OCI-LY1 (cell line): ENCODE measurements around the gene DOK6.
"Not testable (repeated sequence)": the region's sequence is repeated elsewhere in the genome, so short reads cannot be mapped to it uniquely, and the experiment has no call there.

Experiments used
- H2AFZ ChIP-seq: fragments of 200-600 bp; sonication (generic), shearing (Covaris generic); 2 replicates; pipeline ENCODE4 v1.6.0; 2014; ENCODE audit warnings: antibody characterized with exemption, mild to moderate bottlenecking, low read length
- H3F3A ChIP-seq: fragments of 200-600 bp; sonication (generic), shearing (Covaris generic); 2 replicates; pipeline ENCODE4 v1.6.0; 2014; ENCODE audit warnings: mild to moderate bottlenecking, antibody characterized with exemption, low read length, moderate library complexity; ENCODE audit not compliant: insufficient read depth
- H3K27ac ChIP-seq: fragments of 200-600 bp; sonication (generic); 2 replicates; pipeline ENCODE4 v1.5.1; 2014; ENCODE audit warnings: low read length, mixed run types, mild to moderate bottlenecking, low read depth; ENCODE audit not compliant: poor library complexity, severe bottlenecking
- H3K27me3 ChIP-seq: fragments of 200-600 bp; sonication (generic); 2 replicates; pipeline ENCODE4 v1.6.0; 2014; ENCODE audit warnings: antibody characterized with exemption, mild to moderate bottlenecking, low read length, moderate library complexity; ENCODE audit not compliant: insufficient read depth
- H3K36me3 ChIP-seq: fragments of 200-600 bp; sonication (generic); 2 replicates; pipeline ENCODE4 v1.6.1; 2014; ENCODE audit warnings: mild to moderate bottlenecking, antibody characterized with exemption, low read length, moderate library complexity, mixed read lengths; ENCODE audit not compliant: insufficient read depth
- H3K4me1 ChIP-seq: fragments of 200-600 bp; sonication (generic); 2 replicates; pipeline ENCODE4 v1.5.1; 2014; ENCODE audit warnings: mild to moderate bottlenecking, low read length, moderate library complexity; ENCODE audit not compliant: insufficient read depth, severe bottlenecking
- H3K4me2 ChIP-seq: fragments of 200-600 bp; sonication (generic), shearing (Covaris generic); 2 replicates; pipeline ENCODE4 v1.6.1; 2014; ENCODE audit warnings: low read length
- H3K4me3 ChIP-seq: fragments of 200-600 bp; sonication (generic); 2 replicates; pipeline ENCODE4 v1.5.1; 2014; ENCODE audit warnings: low read length, low read depth, mild to moderate bottlenecking, mixed read lengths; ENCODE audit not compliant: poor library complexity, severe bottlenecking
- H3K79me2 ChIP-seq: fragments of 200-600 bp; shearing (Covaris generic); 2 replicates; pipeline ENCODE4 v1.6.1; 2016; ENCODE audit warnings: mixed run types, low read length, mixed read lengths; ENCODE audit not compliant: insufficient read depth
- H3K9ac ChIP-seq: fragments of 200-600 bp; sonication (generic), shearing (Covaris generic); 2 replicates; pipeline ENCODE4 v1.6.1; 2014; ENCODE audit warnings: mild to moderate bottlenecking, low read length, mixed read lengths
- H3K9me2 ChIP-seq: fragments of 200-600 bp; sonication (generic), shearing (Covaris generic); 2 replicates; pipeline ENCODE4 v1.6.1; 2014; ENCODE audit warnings: low read depth, mild to moderate bottlenecking, low read length, mixed read lengths
- H3K9me3 ChIP-seq: fragments of 200-600 bp; shearing (Covaris generic); 2 replicates; pipeline ENCODE4 v1.6.1; 2014; ENCODE audit warnings: low read length, mixed read lengths
- H4K20me1 ChIP-seq: fragments of 200-600 bp; sonication (generic), shearing (Covaris generic); 2 replicates; pipeline ENCODE4 v1.6.0; 2016; ENCODE audit warnings: mild to moderate bottlenecking, low read length; ENCODE audit not compliant: insufficient read depth
- EZH2 ChIP-seq: fragments of 200-600 bp; sonication (generic), shearing (Covaris generic); IDR thresholded peaks from 2 replicates; pipeline ENCODE4 v1.8.0; 2017; ENCODE audit warnings: borderline replicate concordance, mixed run types, mild to moderate bottlenecking, antibody characterized with exemption, low read length, moderate library complexity, mixed read lengths
- TF ChIP-seq, protein P1 (sequence below): fragments of 200-600 bp; sonication (generic), shearing (Covaris generic); IDR thresholded peaks from 2 replicates; pipeline ENCODE4 v1.5.1; 2017; ENCODE audit warnings: mild to moderate bottlenecking, antibody characterized with exemption, low read length, moderate library complexity, mixed read lengths

The DOK6 gene

DNA sequence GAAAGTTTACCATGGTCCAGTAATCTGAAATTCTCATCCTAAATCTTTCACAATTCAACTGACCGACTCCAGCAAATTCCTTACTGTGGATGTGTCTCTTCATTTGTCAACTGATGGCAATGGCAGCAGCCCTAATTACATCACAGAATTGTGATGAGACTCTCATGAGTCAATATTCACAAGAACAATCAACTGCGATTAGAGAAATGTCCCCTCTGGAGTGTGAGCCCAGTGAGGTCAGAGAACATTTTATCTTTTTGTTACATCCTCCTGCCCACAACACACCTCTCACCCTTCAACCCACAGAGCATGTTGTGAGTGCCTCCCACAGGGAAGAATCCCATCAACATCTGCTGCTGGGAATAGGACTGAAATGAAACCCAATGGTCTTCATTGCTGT lies 473.4 kb downstream of the DOK6 start:
- Histone ChIP-seq H2AFZ (no peak overlapping the region), H3K9me2 (no peaks in the 10 kb centered on the region), H3K27ac (no peak overlapping the region), H3K9ac (no peak overlapping the region), H3K9me3 (no peaks in the 10 kb centered on the region), H4K20me1 (no peaks in the 10 kb centered on the region), H3K4me2 (no peak overlapping the region), H3K4me1 (no peaks in the 10 kb centered on the region), H3K27me3 (no peaks in the 10 kb centered on the region), H3K4me3 (no peak overlapping the region), H3K36me3 (no peaks in the 10 kb centered on the region), H3F3A (no peaks in the 10 kb centered on the region), H3K79me2 (no peaks in the 10 kb centered on the region)
- TF ChIP-seq EZH2, result no peak

DNA sequence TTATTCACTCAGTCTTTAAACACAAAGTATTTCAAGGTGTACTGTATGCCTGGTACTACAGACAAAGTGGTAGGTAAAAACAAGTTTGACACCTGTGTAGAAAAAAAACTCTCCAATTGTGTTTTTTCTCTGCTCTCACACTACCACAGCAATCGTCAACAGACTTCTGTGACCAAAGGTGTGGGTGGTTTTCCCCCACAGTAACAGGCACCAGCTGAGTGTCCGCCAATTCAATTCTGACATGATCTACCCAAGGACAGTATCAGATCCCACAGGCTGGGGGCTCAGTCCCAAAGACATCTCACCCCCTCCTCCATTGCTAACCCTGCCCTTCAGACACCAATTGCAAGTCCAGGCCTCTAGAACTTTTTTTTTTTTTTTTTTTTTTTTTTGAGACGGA lies 475.8 kb downstream of the DOK6 start:
- Histone ChIP-seq H4K20me1 (no peaks in the 10 kb centered on the region), H3K4me1 (no peaks in the 10 kb centered on the region), H2AFZ (no peak overlapping the region), H3K4me3 (no peak overlapping the region), H3K9ac (no peak overlapping the region), H3K27ac (no peak overlapping the region), H3K36me3 (no peaks in the 10 kb centered on the region), H3K9me2 (no peaks in the 10 kb centered on the region), H3K27me3 (no peaks in the 10 kb centered on the region), H3K4me2 (no peak overlapping the region), H3K79me2 (no peaks in the 10 kb centered on the region), H3F3A (no peaks in the 10 kb centered on the region), H3K9me3 (no peaks in the 10 kb centered on the region)
- TF ChIP-seq EZH2, result no peak
- TF ChIP-seq, protein P1, sequence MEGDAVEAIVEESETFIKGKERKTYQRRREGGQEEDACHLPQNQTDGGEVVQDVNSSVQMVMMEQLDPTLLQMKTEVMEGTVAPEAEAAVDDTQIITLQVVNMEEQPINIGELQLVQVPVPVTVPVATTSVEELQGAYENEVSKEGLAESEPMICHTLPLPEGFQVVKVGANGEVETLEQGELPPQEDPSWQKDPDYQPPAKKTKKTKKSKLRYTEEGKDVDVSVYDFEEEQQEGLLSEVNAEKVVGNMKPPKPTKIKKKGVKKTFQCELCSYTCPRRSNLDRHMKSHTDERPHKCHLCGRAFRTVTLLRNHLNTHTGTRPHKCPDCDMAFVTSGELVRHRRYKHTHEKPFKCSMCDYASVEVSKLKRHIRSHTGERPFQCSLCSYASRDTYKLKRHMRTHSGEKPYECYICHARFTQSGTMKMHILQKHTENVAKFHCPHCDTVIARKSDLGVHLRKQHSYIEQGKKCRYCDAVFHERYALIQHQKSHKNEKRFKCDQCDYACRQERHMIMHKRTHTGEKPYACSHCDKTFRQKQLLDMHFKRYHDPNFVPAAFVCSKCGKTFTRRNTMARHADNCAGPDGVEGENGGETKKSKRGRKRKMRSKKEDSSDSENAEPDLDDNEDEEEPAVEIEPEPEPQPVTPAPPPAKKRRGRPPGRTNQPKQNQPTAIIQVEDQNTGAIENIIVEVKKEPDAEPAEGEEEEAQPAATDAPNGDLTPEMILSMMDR, result no peak

DNA sequence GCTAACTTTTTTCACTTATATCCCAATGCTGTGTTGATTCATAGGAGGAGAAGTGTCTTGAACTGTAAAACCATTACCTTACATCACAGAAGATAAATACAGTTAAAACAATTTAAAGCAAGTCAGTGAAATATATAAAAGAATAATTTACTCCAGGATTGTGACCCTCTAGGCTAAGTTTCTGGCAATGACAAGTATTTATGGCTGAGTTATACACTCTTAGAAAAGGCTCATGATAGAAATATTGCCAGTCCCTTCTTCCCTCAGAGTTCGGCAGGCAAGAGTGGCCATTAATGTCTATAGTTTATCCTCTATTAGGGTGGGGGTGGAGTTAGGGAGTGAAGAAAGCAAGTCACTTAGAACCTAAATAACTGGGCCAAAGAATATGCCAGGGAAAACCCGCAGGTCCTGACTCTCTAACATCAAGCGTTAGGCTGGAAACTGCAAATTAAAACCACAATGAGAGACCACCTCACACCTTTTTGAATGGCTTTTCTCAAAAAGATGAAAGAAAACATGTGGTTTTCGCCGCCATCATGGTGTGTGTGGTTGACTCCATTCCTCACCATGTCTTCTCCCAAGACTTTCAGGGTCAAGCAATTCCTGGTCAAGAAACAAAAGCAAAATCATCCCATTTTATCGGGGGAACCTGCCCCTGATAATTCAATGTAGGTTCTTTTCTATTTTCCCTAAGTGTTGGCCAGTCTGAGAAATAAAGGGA lies 477.7 kb downstream of the DOK6 start:
- H3K4me1 ChIP-seq, result no peaks in the 10 kb centered on the region
- H3K36me3 ChIP-seq, result no peaks in the 10 kb centered on the region
- no peak overlapping the region for H3K4me3 ChIP-seq
- no peaks in the 10 kb centered on the region for H3K27me3 ChIP-seq
- H3K9me3 ChIP-seq, result no peaks in the 10 kb centered on the region
- H2AFZ ChIP-seq, result no peak overlapping the region
- H3K79me2 ChIP-seq, result no peaks in the 10 kb centered on the region
- H3K27ac ChIP-seq, result no peak overlapping the region
- H4K20me1 ChIP-seq, result no peaks in the 10 kb centered on the region
- no peak overlapping the region for H3K4me2 ChIP-seq
- no peak overlapping the region for H3K9ac ChIP-seq
- no peaks in the 10 kb centered on the region for H3K9me2 ChIP-seq
- no peaks in the 10 kb centered on the region for H3F3A ChIP-seq
- TF ChIP-seq, protein P1, result no peak
- no peak for TF ChIP-seq EZH2

DNA sequence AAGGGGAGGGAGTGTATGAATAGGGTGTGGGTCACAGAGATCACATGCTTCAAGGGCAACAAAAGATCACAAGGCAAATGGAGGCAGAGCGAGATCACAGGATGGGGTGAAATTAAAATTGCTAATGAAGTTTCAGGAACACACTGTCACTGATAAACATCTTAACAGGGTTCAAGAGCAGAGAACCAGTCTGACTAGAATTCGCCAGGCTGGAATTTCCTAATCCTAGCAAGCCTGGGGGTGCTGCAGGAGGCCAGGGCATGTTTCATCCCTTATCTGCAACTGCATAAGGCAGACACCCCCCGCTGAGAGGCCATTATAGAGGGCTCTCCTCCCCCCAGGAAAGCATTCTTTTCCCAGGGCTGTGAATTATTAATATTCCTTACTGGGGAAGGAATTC lies 478.4 kb downstream of the DOK6 start:
- not testable (repeated sequence) for H3K36me3 ChIP-seq, H3K9ac ChIP-seq, H3K79me2 ChIP-seq, H3K4me1 ChIP-seq, H3K4me3 ChIP-seq, H2AFZ ChIP-seq, H4K20me1 ChIP-seq, H3K27ac ChIP-seq, H3F3A ChIP-seq, H3K4me2 ChIP-seq, H3K27me3 ChIP-seq, H3K9me2 ChIP-seq, H3K9me3 ChIP-seq
